Measurements from ENCODE around the gene SDC3.
A peak's percentile ranks its signal among the peaks of the same experiment; 100 is the strongest.
"Not testable (repeated sequence)": the region's sequence is repeated elsewhere in the genome, so short reads cannot be mapped to it uniquely, and the experiment has no call there.

Gene SDC3

DNA sequence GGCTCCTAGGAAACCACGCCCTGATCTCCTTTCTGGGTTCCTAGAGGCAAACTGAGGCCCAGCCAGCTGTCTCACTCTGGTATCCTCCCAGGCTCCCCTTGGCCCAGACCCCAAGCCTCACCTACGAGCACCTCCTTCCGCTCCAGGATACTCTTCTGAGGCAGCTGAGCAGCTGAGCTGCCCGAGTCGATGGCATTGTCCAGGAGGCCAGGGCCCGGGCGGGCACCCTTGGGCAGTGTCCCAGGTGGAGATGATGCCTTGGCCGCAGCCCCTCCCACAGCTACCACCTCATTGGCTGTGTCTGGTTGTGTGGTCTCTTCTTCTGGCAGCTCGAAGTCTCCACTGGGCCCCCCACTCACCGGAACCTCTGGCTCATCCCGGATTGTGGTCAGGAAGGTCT lies 34.4 kb downstream of the SDC3 start:
- DNase-seq = no peak

DNA sequence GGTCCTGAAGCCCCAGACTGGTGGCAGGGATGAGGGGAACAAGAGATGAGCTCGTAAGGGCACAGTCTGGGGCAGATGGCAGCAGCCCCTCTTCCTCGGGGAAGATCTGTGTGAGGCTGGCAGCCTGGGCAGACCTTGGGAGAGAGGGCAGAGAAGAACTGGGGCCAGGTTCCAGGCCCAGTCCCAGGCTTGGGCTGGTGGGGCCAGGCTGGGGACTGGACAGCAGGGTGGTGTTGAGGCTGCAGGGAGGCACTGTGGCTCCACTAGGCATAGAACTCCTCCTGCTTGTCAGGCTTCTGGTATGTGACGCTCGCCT lies 35.7 kb downstream of the SDC3 start:
- DNase-seq = no peak

DNA sequence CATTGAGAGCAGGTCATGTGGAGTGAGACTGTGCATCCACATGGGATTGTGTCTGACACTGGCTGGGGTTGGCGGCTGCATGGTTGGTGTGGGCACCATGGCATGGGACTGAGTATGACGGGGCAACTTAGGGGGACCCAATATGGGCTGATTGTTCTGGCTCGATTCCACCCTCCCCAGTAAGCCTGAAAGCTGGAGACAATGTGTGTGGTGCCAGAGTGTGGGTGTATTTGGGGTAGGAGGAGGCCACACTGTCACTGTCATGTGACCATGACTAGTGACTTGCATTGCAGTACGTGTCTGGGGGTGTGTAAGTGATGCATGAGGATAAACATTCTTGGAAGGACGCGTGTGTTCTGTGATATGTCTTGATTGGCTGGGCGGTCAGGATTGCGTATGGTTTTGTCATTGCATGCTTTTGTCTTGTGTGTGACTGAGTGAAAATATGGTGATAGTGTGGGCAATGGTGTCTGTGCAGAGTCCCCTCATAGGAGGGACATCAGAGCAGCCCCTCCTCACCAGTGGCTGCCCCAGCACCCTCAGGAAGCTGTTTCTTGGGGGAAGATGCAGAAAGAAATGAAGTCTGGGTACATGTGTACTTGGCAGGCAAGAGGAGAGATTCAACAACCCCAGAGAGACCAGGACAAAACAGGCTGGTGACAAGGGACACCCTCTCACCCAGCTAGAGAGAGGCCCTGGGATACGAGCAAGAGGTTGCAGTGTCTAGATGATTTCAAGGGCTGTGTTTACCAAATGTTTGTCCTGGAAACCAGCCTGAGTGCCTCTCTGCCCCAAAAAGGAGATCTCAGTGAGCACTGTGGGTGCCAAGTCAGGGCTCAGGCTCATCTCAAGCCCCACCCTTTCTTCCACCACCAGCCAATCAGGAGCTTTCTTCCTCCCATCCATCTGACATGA lies 36.3 kb downstream of the SDC3 start:
- no peak for DNase-seq

GRCh38 chr1:30871276-30871871 lies 37.2 kb downstream of the SDC3 start:
- no peak for DNase-seq

DNA sequence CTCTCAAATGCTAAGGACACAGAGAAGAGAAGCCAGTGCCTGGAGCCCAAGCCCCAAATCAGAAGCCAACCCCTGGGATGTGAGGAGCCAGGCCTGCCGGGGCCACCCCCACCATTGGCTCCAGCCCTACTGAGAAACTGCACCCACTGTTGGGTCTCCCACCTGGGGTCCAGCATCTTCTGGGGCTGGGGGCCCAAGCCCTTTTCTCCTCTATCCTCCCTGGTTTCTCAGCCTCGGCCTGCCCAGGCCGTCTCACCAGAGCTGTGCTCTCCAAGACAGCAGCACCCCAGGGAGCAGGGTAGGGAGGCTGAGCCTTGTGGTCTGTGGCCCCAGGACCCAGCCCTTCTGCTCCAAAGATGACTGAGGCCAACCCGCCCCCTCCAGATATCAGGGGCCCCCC lies 37.9 kb downstream of the SDC3 start:
- no peak for DNase-seq

- DNase-seq = no peak
These were observed 38.5 kb downstream of the SDC3 start for GRCh38 chr1:30870035-30870434.

DNA sequence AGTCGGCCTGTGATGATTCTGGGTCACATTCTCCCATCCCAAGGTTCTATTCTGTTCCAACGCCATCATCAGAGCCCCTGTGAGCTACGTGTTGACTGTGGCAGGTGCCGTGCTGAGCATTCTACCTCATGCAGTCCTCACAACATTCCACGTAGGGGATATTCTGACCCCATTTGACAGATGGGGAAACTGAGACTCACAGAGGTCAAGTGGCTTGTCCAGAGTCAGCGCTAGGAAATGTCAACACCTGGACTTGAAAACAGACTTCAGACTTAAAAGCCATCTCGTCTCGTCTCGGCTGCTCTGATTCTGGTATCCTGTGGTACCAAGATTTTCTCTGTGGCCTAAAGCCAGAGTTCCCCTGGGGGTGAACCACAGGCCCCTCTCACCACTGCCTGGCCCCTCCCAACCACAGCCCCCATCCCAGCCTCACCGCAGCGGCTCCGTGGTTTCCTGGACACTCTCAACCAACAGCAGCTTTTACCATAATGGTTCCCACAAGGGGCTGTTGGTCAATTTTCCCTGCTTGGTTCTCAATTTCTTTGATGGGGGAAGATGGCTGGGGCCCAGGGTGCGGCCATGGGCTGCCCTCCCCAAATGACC lies 39.6 kb downstream of the SDC3 start:
- no peak for DNase-seq

DNA sequence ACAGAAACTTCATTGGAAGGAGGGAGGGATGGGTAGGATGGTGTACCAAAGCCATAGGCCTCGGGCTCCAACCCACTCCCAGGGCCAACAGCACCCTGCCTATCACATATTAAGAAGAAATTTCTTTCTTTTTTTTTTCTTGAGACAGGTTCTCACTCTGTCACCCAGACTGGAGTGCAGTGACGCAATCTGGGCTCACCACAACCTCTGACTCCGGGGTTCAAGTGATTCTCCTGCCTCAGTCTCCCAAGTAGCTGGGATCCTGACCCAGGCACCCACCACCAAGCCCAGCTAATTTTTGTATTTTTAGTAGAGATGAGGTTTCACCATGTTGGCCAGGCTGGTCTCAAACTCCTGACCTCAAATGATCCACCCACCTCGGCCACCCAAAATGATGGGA lies 40.5 kb downstream of the SDC3 start:
- not testable (repeated sequence) for DNase-seq

DNA sequence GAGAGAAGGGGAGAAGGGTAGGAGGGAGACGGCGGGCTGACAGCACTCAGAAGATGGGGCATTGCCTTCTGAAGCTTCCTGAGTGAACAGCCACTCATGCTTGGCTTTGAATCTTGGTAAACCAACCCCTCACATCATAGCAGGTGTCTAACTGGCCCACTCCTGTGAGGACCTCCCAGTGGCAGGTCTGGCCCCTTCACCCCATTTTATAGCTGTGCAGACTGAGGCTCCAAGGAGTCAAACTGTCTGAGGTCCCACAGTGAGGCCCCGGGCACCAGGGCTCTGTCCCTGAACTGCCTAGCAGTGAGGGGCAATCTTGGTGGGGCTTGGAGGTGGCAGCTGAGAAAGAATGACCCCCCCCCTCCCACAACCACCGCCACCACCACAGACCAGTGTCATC lies 41.0 kb downstream of the SDC3 start:
- no peak for DNase-seq

DNA sequence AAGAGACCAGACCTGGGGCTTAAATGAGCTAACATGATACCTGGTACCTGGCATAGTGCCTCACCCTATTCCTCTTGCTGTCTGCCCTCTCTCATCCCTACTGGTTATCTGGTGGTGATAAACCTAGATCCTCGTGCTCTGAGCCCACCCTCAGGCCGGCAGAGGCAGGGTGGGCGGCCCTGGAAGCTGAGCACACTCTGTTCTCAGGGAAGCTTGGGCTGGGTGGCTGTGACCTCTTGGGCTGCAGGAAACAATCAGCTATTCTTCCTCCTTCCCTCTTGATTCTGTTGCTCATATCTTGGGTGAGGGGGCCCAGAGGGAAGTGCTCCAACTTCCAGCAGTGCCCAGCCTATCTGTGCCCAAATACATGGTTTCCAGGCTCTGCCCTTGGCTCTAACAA lies 42.0 kb downstream of the SDC3 start:
- DNase-seq = no peak

GRCh38 chr1:30864681-30865080 lies 43.9 kb downstream of the SDC3 start:
- DNase-seq = peak in 1 of 2 experiments; percentile 38

- no peak for DNase-seq
These were observed 44.5 kb downstream of the SDC3 start for GRCh38 chr1:30863858-30864604.

- DNase-seq = no peak
These were observed 48.3 kb downstream of the SDC3 start for GRCh38 chr1:30860320-30860652.

DNA sequence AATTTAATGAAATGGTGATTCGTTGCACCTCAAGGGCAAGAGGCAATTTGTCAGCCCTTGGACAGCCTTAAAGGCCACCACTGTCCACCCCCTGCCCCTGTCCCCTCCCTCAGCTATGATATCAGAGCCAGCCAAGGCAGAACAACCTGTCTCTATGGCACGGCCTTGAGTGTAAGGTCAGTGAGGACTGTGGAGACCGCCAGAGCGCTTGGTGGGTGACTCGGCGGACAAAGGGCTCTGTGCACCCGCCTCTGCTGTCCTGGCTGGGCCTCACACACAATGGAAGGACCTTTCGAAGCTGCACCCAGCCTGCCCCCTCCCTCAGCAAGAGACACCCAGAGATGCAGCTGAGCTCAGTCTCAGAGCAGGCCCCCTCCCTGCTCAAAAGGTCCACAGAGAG lies 50.6 kb downstream of the SDC3 start:
- no peak for DNase-seq

- DNase-seq = no peak
These were observed 51.5 kb downstream of the SDC3 start for GRCh38 chr1:30857062-30857461.

DNA sequence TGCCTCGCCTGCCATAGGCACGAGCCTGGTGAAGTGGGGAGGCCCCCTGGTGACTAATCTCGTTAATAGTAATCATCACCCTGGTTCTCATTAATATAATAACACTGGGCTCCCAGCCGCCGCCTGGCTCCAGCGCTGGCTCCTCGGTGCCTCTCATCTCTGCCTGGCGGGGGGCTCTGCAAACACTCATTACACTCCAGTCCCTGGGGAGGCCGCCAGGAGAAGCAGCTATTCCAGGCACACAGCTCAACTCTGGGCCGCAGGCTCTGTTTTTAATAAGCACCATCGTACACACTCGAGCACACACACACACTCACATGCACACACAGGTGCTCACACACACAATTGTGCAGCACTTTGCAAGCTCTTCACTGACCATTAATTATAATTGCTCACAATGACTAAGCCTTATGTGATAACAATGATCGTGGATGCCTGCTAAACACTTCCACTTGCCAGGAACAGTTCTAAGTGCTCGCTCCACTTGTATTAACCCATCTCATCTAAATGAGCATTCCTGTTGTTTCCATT lies 52.2 kb downstream of the SDC3 start:
- DNase-seq = peak; percentile 18 to 65

DNA sequence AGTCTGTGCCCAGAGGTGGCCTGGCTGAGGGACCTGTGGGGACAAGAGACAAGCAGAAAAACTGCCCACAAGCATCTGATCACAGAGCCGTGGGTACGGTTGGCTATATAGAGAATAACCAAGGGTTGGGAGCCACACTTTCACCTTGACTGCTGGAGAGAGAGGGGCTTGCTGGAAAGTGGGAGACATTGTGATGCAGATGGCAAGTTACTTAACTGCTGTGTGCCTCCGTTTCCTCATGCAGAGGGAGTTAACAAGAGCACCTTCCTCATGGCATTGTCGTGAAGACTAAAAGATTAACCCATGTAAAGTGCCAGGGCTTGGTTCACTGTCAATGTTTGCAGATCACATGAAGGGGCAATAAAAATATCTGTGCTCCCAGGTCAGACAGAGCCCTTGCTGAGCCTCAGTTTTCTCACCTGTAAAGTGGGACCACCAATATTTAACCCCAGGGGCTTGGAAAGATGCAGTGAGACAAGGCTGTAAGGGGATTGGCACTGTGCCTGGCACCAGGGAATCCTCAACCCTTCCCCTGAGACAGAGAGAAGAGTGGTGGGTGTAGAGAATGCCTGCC lies 52.8 kb downstream of the SDC3 start:
- no peak for DNase-seq

GRCh38 chr1:30853350-30853749 lies 55.2 kb downstream of the SDC3 start:
- DNase-seq = no peak

DNA sequence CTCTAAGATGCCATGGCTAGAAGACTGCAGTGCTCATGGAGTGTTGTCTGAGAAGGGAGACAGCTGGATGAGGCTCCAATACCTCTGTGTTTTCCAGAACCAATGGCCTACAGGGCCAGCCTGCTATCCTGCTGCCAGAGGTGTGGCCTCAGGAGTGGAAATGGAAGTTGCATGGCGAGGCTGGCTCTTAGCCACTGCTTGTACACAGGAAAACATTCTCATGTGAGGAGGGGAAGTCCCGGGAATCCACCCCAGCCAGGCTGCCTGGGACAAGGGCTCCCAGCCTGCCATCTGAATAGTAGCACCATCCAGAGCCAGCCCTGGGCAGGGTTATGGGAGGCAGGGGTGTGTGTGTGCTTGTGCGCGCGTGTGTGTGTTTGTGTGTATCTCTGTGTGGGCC lies 56.5 kb downstream of the SDC3 start:
- DNase-seq = no peak

- DNase-seq = no peak
These were observed 57.3 kb downstream of the SDC3 start for GRCh38 chr1:30851286-30851685.

GRCh38 chr1:30850607-30851006 lies 58.0 kb downstream of the SDC3 start:
- no peak for DNase-seq

GRCh38 chr1:30848130-30848529 lies 60.4 kb downstream of the SDC3 start:
- DNase-seq = no peak

GRCh38 chr1:30847358-30847972 lies 61.1 kb downstream of the SDC3 start:
- DNase-seq = peak; percentile 67 to 90
